ENCODE results near the gene MITF.

- TF ChIP-seq POLR2A (IDR thresholded peaks at IDR 0.05; ENCODE audit: borderline replicate concordance, extremely low read depth, insufficient read depth, insufficient read length) (no peak), CTCF (IDR thresholded peaks at IDR 0.05 in 2 of 3, conservative IDR thresholded peaks at IDR 0.05 in 1 of 3; ENCODE audit: borderline replicate concordance in 1 of 3, insufficient read depth in 1 of 3, low read depth in 2 of 3, low read length in 2 of 3) (no peak), ZNF274 (IDR thresholded peaks at IDR 0.05; ENCODE audit: low read depth, low read length) (no peak), YY1 (IDR thresholded peaks at IDR 0.05; ENCODE audit: extremely low read depth, insufficient replicate concordance, low read depth, low read length) (no peak), EZH2 (IDR thresholded peaks at IDR 0.05) (no peak), RAD21 (IDR thresholded peaks at IDR 0.05; ENCODE audit: low read depth) (no peak), CEBPB (IDR thresholded peaks at IDR 0.05; ENCODE audit: low read depth) (no peak), SP1 (IDR thresholded peaks at IDR 0.05; ENCODE audit: low read depth) (no peak), JUND (IDR thresholded peaks at IDR 0.05) (no peak), EZH2phosphoT487 (IDR thresholded peaks at IDR 0.05; ENCODE audit: borderline replicate concordance) (no peak)
- TF ChIP-seq, protein P1, sequence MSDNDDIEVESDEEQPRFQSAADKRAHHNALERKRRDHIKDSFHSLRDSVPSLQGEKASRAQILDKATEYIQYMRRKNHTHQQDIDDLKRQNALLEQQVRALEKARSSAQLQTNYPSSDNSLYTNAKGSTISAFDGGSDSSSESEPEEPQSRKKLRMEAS (IDR thresholded peaks at IDR 0.05): no peak
- TF ChIP-seq, protein P2, sequence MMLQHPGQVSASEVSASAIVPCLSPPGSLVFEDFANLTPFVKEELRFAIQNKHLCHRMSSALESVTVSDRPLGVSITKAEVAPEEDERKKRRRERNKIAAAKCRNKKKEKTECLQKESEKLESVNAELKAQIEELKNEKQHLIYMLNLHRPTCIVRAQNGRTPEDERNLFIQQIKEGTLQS (IDR thresholded peaks at IDR 0.05): no peak
These were observed 3.1 kb downstream of the MITF start for GRCh38 chr3:69742391-69742790.

All from HCT116 (cell line).